GM19395 (cell line): Measurements from ENCODE around the gene SLC26A5.

Experiments used
- ATAC-seq: cut with Tn5 transposase; IDR thresholded peaks from one replicate; pipeline ENCODE4 v1.9.1; 2021; ENCODE audit warnings: mild to moderate bottlenecking, moderate library complexity; ENCODE audit not compliant: unreplicated experiment

Gene SLC26A5

GRCh38 chr7:103348452-103348851, 97.6 kb downstream of the SLC26A5 start:
- ATAC-seq, result no peak

- peak; percentile 79 for ATAC-seq
These were observed 98.3 kb downstream of the SLC26A5 start, which contains the start of gene PSMC2 for GRCh38 chr7:103347507-103348267. Gene PSMC2, plus strand, starts transcription at chr7:103347643. Its CDS starts 69 bp downstream, at chr7:103347712.

DNA sequence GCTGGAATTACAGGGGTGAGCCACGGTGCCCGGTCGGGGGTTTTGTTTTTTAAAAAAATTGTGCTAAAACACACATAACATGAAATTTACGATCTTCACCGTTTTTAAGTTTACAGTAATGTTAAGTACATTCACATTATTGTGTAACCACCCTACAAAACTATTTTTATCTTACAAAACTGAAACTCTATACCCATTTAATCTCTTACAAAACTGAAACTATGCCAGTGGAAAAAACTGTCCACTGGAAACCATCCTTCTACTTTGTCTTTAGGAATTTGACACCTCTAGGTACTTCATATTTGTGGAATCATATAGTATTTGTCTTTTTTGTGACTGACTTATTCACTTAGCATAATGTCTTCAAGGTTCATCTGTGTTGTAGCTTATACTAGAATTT, 99.6 kb downstream of the SLC26A5 start:
- ATAC-seq, result no peak

DNA sequence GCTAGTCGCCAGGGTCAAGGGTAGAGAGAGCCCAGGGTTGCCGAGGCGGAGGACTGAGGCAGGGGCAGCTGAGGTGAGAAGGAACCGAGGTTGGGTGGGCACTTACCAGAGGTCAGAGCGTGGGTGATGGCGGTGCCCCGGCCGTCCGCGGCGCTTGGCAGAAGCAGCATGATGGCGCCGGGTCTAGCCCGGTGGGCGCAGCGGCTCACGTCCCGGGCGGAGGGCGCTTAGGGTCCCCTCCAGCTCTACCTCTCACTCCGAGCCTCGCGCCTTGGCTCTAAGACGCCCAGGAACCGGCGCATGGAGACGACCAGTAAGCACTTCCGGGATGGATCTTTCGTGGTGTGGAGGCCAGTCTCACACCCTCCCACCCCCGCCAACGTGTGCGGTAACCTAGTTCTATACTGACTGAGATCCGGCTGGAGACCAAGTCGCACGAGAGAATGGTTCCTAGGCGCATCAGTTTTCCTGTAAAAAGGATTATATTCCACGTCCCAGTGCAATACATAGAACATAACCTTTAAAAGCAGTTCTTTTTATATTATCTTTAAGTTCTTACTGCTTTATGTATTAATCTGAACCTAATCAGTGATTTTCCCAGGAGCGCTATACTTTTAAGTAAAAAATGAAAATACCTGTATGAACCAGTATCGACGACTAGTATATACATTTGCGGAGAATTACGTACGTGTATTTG, 101.4 kb downstream of the SLC26A5 start, which contains the start of gene DNAJC2:
Gene DNAJC2 (minus strand): TSS at position 315 of the 697 bp plus-strand sequence. CDS start 145 bp downstream, at position 170.
- peak; percentile 80 for ATAC-seq

DNA sequence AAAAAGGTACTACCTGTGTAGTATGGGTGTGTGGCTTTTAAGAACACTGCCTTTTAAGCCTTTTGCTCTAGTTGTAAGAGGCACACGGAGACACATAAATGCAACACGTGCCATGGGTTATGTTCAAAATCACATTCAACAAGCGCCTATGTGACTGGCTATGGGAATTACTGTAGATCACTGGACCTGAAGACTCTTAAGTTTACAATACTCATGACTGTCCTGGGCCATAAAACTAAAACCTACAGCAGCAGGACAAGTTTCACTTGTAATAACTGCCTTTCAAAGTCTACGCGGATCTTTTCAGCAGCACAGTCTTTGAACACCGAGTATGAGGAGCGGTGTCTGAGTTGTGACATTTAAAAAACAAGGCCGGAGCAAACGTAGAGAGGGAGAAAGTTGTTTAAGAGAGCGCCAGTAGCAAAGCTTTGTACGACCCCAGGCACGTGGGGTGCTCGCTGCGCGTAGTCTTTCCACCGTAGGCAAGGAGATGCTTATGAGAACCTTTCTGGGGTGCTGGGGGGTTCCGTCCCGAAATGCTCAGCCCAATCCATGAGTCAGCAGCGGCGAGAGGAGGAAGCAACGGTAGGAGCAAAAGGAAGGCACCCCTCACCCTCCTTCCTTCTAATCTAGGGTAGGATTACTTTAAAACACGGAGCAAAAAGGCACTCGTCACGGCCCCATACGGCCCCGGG, 102.1 kb downstream of the SLC26A5 start:
- peak; percentile 21 for ATAC-seq

DNA sequence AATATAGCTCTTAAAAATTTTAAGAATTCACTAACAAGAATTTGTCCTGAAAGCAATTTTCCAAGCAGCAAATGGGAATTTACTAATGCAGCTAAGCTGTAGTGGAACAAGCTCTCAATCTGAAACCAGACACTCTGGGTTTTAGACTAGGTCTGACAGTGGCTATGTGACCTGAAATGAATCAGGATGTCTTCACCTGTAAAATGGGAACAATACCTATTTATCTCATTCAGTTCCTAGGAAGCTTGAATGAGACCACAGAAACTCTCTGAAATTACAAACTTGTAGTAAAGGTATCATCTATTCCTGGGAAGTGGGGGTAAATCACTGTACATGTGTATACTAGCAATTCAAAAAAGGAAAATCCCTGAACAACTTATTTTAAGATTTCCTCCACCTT, 102.7 kb downstream of the SLC26A5 start:
- no peak for ATAC-seq

- no peak for ATAC-seq
These were observed 104.5 kb downstream of the SLC26A5 start for GRCh38 chr7:103341466-103341865.

DNA sequence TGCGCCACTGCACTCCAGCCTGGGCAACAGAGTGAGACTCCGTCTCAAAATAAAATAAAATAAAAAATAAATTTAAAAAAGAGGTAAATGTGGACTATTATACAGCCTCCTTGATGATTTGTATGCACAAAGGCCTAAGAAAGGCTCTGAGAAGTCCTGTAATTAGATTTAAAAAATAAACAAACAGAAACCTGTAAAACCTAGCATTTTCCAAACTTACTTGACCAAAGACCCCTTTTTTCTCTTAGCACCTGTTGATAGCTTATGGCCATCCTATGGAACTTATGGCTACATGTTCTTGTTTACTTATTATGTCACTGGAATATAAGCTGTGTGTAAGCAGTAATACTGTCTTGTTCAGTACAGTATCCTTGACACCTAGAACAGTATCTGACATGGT, 107.1 kb downstream of the SLC26A5 start:
- ATAC-seq, result no peak

DNA sequence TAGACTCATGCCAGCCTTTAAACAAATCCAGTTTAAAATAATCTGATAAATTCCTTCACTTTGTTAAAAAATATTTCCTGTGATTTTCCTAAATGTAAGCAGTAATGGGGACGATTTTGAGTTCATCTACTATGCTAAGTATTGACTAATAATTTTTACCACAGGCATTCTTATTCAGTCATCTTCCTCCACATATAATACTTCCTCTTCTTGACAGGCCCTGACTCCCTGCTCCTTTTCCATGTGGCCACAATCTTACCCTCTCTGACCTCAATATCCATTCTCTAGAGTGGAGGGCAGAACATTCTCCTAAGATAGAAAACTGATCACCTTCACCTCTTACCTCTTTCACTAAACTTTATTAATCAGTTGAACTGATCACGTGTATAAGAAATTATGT, 109.2 kb downstream of the SLC26A5 start:
- ATAC-seq, result no peak

DNA sequence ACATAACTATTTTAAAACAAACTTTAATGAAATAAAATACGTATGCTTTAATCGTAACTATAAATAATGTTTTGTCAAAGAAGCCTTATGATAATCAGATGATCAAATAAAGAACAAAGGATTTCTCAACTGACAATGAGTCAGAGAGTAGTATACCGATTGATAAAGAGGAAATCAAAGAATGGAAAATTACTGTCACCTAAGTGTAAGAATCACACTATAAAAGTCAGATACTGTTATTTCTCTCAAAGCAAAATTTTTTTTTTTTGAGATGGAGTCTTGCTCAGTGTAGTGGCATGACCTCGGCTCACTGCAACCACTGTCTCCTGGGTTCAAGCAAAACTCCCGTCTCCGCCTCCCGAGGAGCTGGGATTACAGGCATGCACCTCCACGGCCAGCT, 120.3 kb downstream of the SLC26A5 start:
- no peak for ATAC-seq
